Neuronal stem cell (in vitro differentiated cells): ENCODE data around the gene SCD.

ENCODE experiments used
- DNase-seq: peaks from one replicate; pipeline ENCODE4 v3.0.0-alpha.2; 2013; ENCODE audit warnings: low spot score
- H2AFZ ChIP-seq: one replicate; pipeline ENCODE4 v1.6.1; 2013; ENCODE audit warnings: mild to moderate bottlenecking, low read length, inconsistent platforms
- H2AK5ac ChIP-seq: 2 replicates; pipeline ENCODE4 v1.6.1; 2013; ENCODE audit warnings: low read depth, mild to moderate bottlenecking, inconsistent platforms, low read length, moderate library complexity, mixed read lengths
- H2BK120ac ChIP-seq: 2 replicates; pipeline ENCODE4 v1.6.1; 2013; ENCODE audit warnings: low read depth, mild to moderate bottlenecking, inconsistent platforms, low read length, moderate library complexity, mixed read lengths
- H2BK12ac ChIP-seq: one replicate; pipeline ENCODE4 v1.6.1; 2013; ENCODE audit warnings: low read length, inconsistent platforms
- H2BK15ac ChIP-seq: 2 replicates; pipeline ENCODE4 v1.6.1; 2013; ENCODE audit warnings: mild to moderate bottlenecking, low read length, inconsistent platforms, mixed read lengths
- H2BK5ac ChIP-seq: one replicate; pipeline ENCODE4 v1.6.1; 2013; ENCODE audit warnings: inconsistent platforms, mild to moderate bottlenecking, low read length, moderate library complexity
- H3K14ac ChIP-seq: one replicate; pipeline ENCODE4 v1.6.1; 2013; ENCODE audit warnings: low read length, inconsistent platforms
- H3K18ac ChIP-seq: 2 replicates; pipeline ENCODE4 v1.6.1; 2013; ENCODE audit warnings: low read length, inconsistent platforms
- H3K23ac ChIP-seq: 2 replicates; pipeline ENCODE4 v1.6.1; 2013; ENCODE audit warnings: low read depth, mild to moderate bottlenecking, mixed read lengths, low read length, inconsistent platforms; ENCODE audit not compliant: poor library complexity
- H3K27ac ChIP-seq: replicated peaks from 3 replicates; pipeline ENCODE4 v1.5.1; 2013; ENCODE audit warnings: low read length, inconsistent platforms
- H3K27me3 ChIP-seq, 3 experiments: 2 replicates each; pipeline ENCODE4 v1.6.1; 2013; ENCODE audit warnings: low read length in 3 of 3, mild to moderate bottlenecking in 2 of 3, inconsistent platforms in 1 of 3, low read depth in 1 of 3, mixed read lengths in 1 of 3, moderate library complexity in 1 of 3; ENCODE audit not compliant: control insufficient read depth in 3 of 3, insufficient read depth in 3 of 3
- H3K36me3 ChIP-seq, 2 donors: replicated peaks in 1 of 2; 2 replicates each; pipeline ENCODE4 v1.6.1; 2013; ENCODE audit warnings: low read length in 2 of 2; ENCODE audit not compliant: control insufficient read depth in 2 of 2, insufficient read depth in 2 of 2
- H3K4ac ChIP-seq: 2 replicates; pipeline ENCODE4 v1.6.1; 2013; ENCODE audit warnings: inconsistent platforms, mild to moderate bottlenecking, low read length, moderate library complexity
- H3K4me1 ChIP-seq, 2 donors: 1 replicate in 1 of 2; 2 replicates in 1 of 2; pipeline ENCODE4 v1.6.1; 2013; ENCODE audit warnings: low read length in 2 of 2, low read depth in 1 of 2; ENCODE audit not compliant: control insufficient read depth in 2 of 2, insufficient read depth in 1 of 2
- H3K4me2 ChIP-seq: one replicate; pipeline ENCODE4 v1.6.1; 2013; ENCODE audit warnings: mild to moderate bottlenecking, low read length, inconsistent platforms; ENCODE audit not compliant: insufficient read depth, poor library complexity, severe bottlenecking
- H3K4me3 ChIP-seq, 2 donors: 2 replicates each; pipeline ENCODE4 v1.5.1; 2013; ENCODE audit warnings: low read length in 2 of 2, mild to moderate bottlenecking in 2 of 2, inconsistent platforms in 1 of 2, moderate library complexity in 1 of 2
- H3K79me1 ChIP-seq: one replicate; pipeline ENCODE4 v1.6.1; 2013; ENCODE audit warnings: low read depth, mild to moderate bottlenecking, inconsistent platforms, low read length, moderate library complexity
- H3K9ac ChIP-seq: one replicate; pipeline ENCODE4 v1.6.1; 2013; ENCODE audit warnings: mild to moderate bottlenecking, low read depth, low read length, inconsistent platforms; ENCODE audit not compliant: poor library complexity
- H3K9me3 ChIP-seq, 2 donors: replicated peaks in 1 of 2; 2 replicates each; pipeline versions ENCODE3 to v1.6.1; 2013; ENCODE audit warnings: low read length in 2 of 2, mild to moderate bottlenecking in 2 of 2, inconsistent platforms in 1 of 2, low read depth in 1 of 2, mixed read lengths in 1 of 2, moderate library complexity in 1 of 2; ENCODE audit not compliant: control insufficient read depth in 2 of 2, insufficient read depth in 1 of 2
- H4K8ac ChIP-seq: one replicate; pipeline ENCODE4 v1.6.1; 2013; ENCODE audit warnings: low read depth, mild to moderate bottlenecking, inconsistent platforms, low read length, moderate library complexity
- H4K91ac ChIP-seq: one replicate; pipeline ENCODE4 v1.6.1; 2013; ENCODE audit warnings: low read length, low read depth, mild to moderate bottlenecking, inconsistent platforms; ENCODE audit not compliant: poor library complexity
- WGBS, 2 donors: extraction: QIAGEN DNeasy Blood & Tissue Kit; methylation state at CpG; one replicate each; pipeline ENCODE4 v1.1.7; 2013; ENCODE audit warnings: missing lambda C conversion rate in 2 of 2, mixed read lengths in 1 of 2; ENCODE audit not compliant: insufficient read length in 2 of 2, insufficient replicate concordance in 1 of 2; ENCODE audit errors: extremely low coverage in 2 of 2; 5-methylcytosine and 5-hydroxymethylcytosine counted together

The SCD gene

DNA sequence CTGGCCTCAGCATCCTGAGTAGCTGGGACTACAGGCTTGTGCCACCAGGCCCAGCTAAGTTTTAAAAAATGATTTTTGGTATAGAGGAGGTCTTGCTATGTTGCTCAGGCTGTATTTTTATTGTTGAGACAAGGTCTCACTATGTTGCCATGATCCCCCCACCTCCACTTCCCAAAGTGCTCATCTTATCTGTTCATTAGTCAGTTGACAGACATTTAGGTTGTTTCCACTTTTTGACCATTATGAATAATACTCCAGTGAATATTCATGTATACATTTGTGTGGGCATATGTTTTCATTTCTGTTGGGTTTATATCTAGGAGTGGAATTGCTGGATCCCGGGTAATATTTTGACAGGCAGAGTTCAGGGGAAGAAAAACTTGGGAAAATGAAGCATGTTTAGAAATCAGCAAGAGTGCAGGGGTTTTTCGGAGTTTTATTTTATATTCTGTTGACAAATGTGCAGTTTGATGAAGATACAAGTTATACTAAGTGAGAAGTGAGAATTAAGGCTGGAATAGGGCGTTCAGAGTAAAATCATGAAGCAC lies 2.7 kb upstream of the SCD start:
- Histone ChIP-seq H3K23ac (no peak overlapping the region), H3K4me3 (no peak overlapping the region), H2BK15ac (no peak overlapping the region), H3K14ac (no peak overlapping the region), H3K27ac (no peak overlapping the region), H2BK5ac (no peak overlapping the region), H2AFZ (no peak overlapping the region), H3K36me3 (peaks cover 15 to 17% of the 10 kb centered on the region in 2 donors), H4K8ac (no peak overlapping the region), H3K18ac (no peak overlapping the region), H2BK12ac (no peak overlapping the region), H3K4me1 (peaks cover 26 to 37% of the 10 kb centered on the region in 2 donors), H3K9ac (no peak overlapping the region), H3K9me3 (no peaks in the 10 kb centered on the region), H2AK5ac (no peak overlapping the region), H3K27me3 (no peaks in the 10 kb centered on the region), H2BK120ac (no peak overlapping the region), H3K4ac (no peak overlapping the region), H3K79me1 (no peaks in the 10 kb centered on the region), H4K91ac (no peak overlapping the region), H3K4me2 (no peak overlapping the region)
- no peak for DNase-seq
- WGBS, 2 donors: no CpG with 5 or more reads among the region's 3 CpGs

DNA sequence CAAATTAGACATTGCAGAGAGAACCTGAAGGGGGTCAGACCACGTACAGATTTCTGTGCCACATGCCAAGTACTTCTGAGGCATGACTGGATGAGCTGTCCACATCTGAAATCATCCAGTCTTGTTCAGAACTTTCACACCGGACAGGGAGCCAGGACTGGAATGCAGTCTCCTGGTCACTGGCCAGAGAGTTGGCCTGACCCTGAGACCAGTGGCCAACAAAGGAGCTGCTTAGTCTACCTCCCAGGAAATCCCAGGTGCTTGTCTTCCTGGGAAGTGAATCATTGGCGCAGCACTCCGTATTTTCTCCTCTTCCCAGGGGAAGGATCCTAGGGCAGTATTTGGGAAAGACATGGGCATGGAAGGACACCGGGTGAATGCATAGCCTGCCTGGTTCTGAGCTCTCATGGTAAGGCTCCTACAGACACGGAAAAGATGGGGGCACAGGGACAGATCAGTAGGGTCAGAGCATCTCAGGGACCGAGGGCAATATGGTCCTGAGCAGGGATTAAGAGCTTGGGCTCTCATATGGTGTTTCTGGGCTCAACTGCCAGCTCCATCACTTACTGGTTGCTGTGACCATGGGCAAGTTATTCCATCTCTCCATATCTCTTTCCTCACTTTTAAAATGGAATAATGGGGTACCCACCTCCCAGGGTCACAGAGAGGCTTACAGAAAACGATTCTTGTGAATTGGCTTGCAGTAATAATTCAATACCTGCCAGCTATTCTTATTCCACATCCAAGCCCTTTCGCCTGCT lies 1.3 kb upstream of the SCD start:
- no peak overlapping the region for H3K23ac ChIP-seq
- no CpG with 5 or more reads among the region's 9 CpGs for WGBS, 2 donors

DNA sequence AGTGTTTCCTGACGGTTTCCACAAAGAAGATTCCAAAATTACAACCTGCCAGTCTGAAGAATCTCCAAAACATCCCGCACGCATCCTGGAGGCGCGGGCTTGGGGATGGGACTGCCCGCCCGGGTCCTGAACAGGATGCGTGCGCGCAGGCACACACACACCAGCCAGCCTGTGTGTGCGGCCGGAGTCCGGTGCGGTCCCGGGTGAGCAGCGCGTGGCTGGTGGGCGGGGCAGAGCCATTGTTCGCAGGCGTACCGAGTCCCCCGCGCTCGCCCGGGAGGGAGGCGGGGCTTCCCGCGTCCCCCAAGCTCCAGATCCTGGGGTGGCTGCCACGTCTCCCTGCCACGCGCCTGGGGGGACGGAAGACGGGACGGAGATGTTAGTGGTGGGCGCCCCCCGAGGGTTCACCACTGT lies 675 bp upstream of the SCD start:
- no CpG with 5 or more reads among the region's 36 CpGs for WGBS, 2 donors
- H3K36me3 ChIP-seq: peaks cover 33 to 37% of the 10 kb centered on the region in 2 donors
- peak; percentile 88 for DNase-seq
- peaks cover 6% of the 10 kb centered on the region for H3K79me1 ChIP-seq
- H4K8ac ChIP-seq: no peak overlapping the region
- no peak overlapping the region for H4K91ac ChIP-seq
- H2AK5ac ChIP-seq: no peak overlapping the region
- H3K18ac ChIP-seq: peak overlapping the region; percentile 76
- H2BK120ac ChIP-seq: no peak overlapping the region
- peaks cover 34 to 44% of the 10 kb centered on the region in 2 donors for H3K4me1 ChIP-seq
- peak overlapping the region; percentile 71 for H2AFZ ChIP-seq
- H3K4me2 ChIP-seq: peak overlapping the region; percentile 95
- no peaks in the 10 kb centered on the region for H3K27me3 ChIP-seq
- H2BK5ac ChIP-seq: peak overlapping the region; percentile 84
- H3K14ac ChIP-seq: no peak overlapping the region
- no peak overlapping the region for H2BK15ac ChIP-seq
- peak overlapping the region; percentile 73 for H3K9ac ChIP-seq
- H3K4ac ChIP-seq: no peak overlapping the region
- peak overlapping the region; percentile 80 to 96 for H3K4me3 ChIP-seq
- H3K9me3 ChIP-seq: peaks cover 0 to 15% of the 10 kb centered on the region in 2 donors
- H2BK12ac ChIP-seq: no peak overlapping the region
- no peak overlapping the region for H3K23ac ChIP-seq
- peak overlapping the region; percentile 88 for H3K27ac ChIP-seq

More for the DNA sequence above, 1.3 kb upstream of the SCD start:
- Histone ChIP-seq H3K4me2 (peak overlapping the region; percentile 95), H3K14ac (no peak overlapping the region), H4K91ac (no peak overlapping the region), H3K27me3 (no peaks in the 10 kb centered on the region), H4K8ac (no peak overlapping the region), H2AK5ac (peak overlapping the region; percentile 0), H3K9me3 (peaks cover 0 to 9% of the 10 kb centered on the region in 2 donors), H2AFZ (peak overlapping the region; percentile 71), H3K4ac (no peak overlapping the region), H2BK120ac (no peak overlapping the region), H3K9ac (no peak overlapping the region), H3K18ac (peak overlapping the region; percentile 69), H3K79me1 (peaks cover 2% of the 10 kb centered on the region), H3K27ac (peak overlapping the region; percentile 88), H2BK12ac (no peak overlapping the region), H2BK15ac (no peak overlapping the region), H3K36me3 (peaks cover 28 to 31% of the 10 kb centered on the region in 2 donors), H3K4me3 (peak overlapping the region; percentile 80 to 96), H2BK5ac (peak overlapping the region; percentile 84), H3K4me1 (peaks cover 34 to 45% of the 10 kb centered on the region in 2 donors)
- no peak for DNase-seq

DNA sequence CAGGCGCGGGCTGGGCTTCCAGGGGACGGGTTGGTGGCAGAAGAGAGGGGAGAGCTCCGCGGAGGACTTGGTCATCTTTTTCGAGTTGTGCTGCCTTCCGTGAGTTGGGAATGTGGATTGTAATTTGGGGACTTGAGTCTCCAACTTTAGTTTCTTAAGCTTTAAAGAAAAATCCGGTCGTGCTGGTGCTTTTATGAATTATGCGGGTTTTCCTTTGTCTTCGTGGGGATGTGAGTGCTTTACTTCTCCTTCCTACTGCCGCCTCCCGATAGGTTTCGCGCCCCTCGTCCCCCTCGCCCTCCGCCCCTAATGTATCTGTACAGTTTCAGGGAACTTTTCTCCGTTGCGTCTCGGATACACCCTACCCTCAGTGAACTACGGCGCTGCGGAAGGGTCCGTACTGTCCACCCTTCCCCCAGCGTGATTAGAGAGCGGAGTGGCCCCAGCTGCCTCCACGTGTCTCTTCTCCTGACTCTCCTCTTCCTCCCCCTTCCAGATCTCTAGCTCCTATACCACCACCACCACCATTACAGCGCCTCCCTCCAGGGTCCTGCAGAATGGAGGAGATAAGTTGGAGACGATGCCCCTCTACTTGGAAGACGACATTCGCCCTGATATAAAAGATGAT lies 649 bp downstream of the SCD start:
- Histone ChIP-seq H3K9ac (peak overlapping the region; percentile 97), H3K79me1 (peaks cover 6% of the 10 kb centered on the region), H3K14ac (peak overlapping the region; percentile 77), H4K91ac (no peak overlapping the region), H3K27me3 (no peaks in the 10 kb centered on the region), H3K23ac (peak overlapping the region; percentile 70), H2BK15ac (no peak overlapping the region), H2BK5ac (peak overlapping the region; percentile 95), H3K36me3 (peaks cover 47 to 51% of the 10 kb centered on the region in 2 donors), H2AK5ac (peak overlapping the region; percentile 93), H3K27ac (peak overlapping the region; percentile 56), H3K4me2 (peak overlapping the region; percentile 74), H2BK12ac (peak overlapping the region; percentile 60), H2BK120ac (peak overlapping the region; percentile 84), H3K4me3 (peak overlapping the region; percentile 96 to 97), H4K8ac (no peak overlapping the region), H3K9me3 (peaks cover 0 to 29% of the 10 kb centered on the region in 2 donors), H3K4me1 (peaks cover 31 to 38% of the 10 kb centered on the region in 2 donors), H2AFZ (peak overlapping the region; percentile 38), H3K18ac (peak overlapping the region; percentile 98), H3K4ac (peak overlapping the region; percentile 80)
- DNase-seq: no peak
- no CpG with 5 or more reads among the region's 32 CpGs for whole genome bisulfite sequencing, 2 donors
